Ecto neural progenitor cell (in vitro differentiated cells): ENCODE data around the gene ZGRF1.
"Not testable (repeated sequence)": the region's sequence is repeated elsewhere in the genome, so short reads cannot be mapped to it uniquely, and the experiment has no call there.

Experiments
- DNase-seq: peaks from one replicate; pipeline ENCODE4 v3.0.0-alpha.2; 2018; ENCODE audit warnings: low spot score

The ZGRF1 gene

DNA sequence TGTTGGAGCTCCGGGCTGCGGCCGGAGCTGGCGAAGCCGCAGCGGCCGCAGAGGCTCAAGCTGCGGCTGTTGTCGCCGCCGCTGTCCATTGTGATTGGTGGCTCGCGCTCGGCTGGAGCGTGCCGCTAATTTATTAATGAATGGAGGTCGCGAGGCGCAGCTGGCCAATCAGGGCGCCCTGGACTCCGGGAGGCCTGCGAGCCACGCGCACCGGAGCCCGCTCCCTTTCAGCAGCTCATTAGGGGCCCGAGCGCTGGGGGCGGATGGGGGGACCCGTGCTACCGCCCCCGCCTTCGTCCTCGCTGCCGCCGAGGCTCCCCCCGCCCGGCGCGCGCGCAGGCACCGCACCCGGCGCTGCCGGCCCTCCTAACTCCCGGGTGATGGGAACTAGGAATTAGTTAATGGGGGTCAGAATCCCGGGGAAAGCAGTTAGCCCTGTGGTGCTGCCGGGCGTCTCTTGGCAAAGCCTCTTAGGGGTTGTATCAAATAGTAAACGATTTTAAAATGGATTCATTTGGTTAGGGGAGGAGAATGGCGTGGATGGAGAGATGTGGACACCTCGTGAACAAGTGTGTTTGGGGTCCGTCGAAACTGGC, 120.1 kb downstream of the ZGRF1 start:
- DNase-seq, result peak; percentile 91

DNA sequence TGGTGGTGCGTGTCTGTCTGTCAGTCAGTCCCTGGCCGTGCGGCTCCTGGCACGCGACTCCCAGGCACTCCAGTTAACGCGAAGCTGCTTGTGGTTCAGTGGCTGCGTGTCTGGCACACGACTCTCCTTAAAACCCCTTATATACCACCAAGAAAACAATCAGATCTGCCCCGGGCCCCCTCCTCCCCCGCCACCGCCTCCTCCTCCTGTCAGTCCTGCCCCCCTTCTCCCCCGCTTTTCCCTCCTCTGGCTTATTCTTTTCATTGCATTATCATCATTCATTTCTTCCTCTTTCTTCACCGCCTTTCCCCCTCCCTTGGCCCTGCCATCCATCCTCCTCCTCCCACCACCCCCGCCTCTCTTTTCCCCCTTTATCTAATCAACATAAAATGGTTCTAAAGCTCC, 120.6 kb downstream of the ZGRF1 start, which contains the start of gene NEUROG2:
TSS of gene NEUROG2 (minus strand) at position 115 of the 405 bp plus-strand sequence. CDS start 705 bp downstream, outside the sequence.
- DNase-seq, result peak; percentile 75

- peak; percentile 64 for DNase-seq
These were observed 121.3 kb downstream of the ZGRF1 start for GRCh38 chr4:112515198-112516065.

GRCh38 chr4:112514647-112515197, 122.0 kb downstream of the ZGRF1 start:
- peak; percentile 68 for DNase-seq

DNA sequence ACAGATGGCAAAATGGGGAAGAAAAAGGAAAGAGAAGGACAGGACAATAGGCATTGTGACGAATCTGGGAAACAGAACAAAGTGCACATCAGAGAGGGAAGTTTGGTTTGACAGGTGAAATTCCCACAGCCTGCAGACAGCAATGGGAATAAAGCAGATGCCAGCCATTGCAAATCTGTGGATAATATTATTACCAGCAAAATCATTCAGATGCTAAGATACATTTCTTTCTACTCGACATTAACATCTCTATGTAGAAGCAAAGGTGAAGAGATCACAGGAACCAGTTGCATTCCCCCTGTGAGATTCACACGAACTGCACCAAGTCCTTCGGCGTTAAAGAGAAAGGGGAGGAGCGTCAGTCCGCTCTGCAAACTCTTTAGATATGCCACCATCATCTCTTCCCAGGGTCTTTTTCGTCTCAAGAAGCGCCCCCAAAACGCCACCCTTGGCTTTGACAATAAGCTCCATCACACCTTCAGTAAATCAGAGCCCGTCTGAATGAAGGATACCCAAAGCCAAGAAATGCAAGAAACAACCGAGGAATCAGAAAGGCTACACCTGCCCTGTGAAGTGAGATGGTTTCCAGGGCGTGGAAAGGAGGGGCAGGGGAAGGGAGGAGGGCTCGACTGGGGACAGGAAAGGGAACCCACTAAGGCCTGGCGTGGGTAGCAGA, 122.6 kb downstream of the ZGRF1 start:
- DNase-seq, result no peak

DNA sequence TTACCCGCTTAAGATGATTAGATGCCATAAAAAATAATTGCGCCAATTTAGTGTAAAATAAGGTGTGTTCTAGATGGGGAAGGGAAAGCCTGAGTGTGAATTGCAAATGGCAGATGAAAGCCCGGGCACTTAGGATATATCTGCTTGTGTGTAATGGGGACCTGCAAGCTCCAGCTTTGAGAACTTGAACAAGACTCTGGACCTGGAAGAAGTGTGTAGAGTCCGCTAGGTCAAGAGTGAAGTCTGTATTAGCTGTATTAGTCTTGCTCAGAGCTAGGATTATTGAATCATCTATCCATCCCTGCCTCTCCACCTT, 124.9 kb downstream of the ZGRF1 start:
- no peak for DNase-seq

DNA sequence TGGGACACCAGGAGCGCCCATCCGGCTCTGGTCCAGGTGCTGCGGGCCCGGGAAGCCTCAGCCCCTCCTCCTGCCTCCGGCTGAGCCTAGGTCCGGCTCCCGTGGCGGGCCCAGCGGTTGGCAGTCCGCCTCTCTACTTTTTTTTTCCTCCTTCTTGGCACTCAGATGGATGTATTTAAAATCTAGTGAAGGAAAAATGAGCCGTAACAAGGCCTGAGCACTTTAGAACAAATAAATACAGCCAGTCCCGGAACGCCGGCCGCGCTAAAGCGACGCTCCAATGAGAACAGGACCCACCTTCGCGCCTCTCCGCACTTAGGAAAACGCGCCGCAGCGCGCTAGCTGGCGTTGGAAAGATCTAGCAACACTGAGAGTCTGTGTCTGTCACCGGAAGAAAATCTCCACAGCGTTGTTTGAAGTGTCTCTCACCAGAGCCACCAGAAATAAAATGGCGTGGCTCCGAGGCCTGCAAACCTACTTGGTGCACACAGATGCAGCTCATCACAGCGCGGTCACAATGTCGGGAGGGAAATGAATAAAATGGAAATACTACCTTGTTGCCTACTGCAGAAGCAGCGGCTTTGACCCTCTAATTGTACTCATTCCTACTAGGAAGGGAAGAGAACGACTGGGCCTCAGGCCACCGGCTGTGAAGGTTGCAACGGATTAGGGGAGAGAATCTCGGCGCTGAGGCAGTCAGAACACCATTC, 125.5 kb downstream of the ZGRF1 start:
- peak; percentile 58 for DNase-seq

GRCh38 chr4:112510291-112511092, 126.2 kb downstream of the ZGRF1 start:
- peak; percentile 66 for DNase-seq

- DNase-seq, result peak; percentile 77
These were observed 127.2 kb downstream of the ZGRF1 start for GRCh38 chr4:112509243-112510141.

GRCh38 chr4:112508356-112508755, 128.4 kb downstream of the ZGRF1 start:
- no peak for DNase-seq

DNA sequence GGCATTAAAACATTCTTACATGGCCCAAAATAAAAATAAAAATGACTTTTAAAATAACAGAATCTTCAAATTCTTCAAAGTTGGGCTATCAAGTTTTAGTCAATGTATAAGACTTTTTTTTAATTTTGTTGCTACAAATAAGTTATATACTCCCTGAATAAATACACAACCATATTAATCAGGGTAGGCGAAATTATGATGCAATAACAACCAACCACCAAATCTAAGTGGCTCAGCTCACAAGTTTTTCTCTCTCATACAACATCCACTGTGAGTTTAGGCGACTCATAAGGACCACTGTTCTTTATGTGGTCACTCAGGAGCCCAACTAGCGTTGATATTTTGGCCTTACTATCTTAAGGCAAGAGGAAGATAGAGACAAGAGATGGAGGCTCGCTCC, 131.9 kb downstream of the ZGRF1 start:
- DNase-seq, result no peak

DNA sequence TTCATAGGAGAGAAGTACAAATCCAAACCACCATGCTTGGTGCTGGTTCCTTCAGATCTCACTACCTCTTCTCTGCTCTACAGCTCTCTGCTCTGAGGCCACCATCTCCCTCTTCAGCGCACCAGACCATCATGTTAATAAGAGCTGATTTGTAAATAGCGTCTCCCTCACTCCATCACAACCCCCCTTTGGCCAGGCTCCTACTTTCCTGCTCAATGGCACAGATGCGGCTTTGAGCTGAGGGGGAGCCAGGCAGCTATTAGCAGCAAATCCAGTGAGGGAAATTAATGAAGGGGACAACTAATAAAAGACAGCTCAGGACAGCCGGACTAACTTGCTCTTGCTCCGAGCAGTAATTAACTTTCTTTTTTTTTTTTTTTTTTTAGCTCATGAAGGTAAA, 133.8 kb downstream of the ZGRF1 start:
- no peak for DNase-seq

DNA sequence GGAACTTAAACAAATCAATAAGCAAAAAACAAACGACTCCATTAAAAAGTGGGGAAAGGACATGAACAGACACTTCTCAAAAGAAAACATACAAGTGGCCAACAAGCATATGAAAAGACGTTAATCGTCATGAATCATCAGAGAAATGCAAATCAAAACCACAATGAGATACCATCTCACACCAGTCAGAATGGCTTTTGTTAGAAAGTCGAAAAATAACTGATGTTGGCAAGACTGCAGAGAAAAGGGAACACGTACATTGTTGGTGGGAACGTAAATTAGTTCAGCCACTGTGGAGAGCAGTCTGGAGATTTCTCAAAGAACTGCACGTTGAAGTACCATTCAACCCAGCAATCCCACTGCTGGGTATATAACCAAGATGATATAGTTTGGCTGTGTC, 144.4 kb downstream of the ZGRF1 start:
- no peak for DNase-seq

GRCh38 chr4:112490808-112491207, 145.9 kb downstream of the ZGRF1 start:
- not testable (repeated sequence) for DNase-seq
